Sigmoid colon (tissue), 4 donors: ENCODE results near the gene BRD3.

ENCODE experiments used
- CTCF ChIP-seq, 4 experiments: fragments of 450-650 bp in 3 of 4; fragments of 200-600 bp in 1 of 4; IDR thresholded peaks; one replicate each; pipeline ENCODE4 v1.5.1; 2016 to 2019; ENCODE audit warnings: antibody characterized with exemption in 4 of 4, mild to moderate bottlenecking in 3 of 4, moderate library complexity in 2 of 4
- POLR2A ChIP-seq, 2 donors: fragments of 450-650 bp; IDR thresholded peaks; one replicate each; pipeline ENCODE4 v1.6.1; 2016; ENCODE audit warnings: antibody characterized with exemption in 2 of 2, mild to moderate bottlenecking in 2 of 2, moderate library complexity in 2 of 2
- POLR2AphosphoS5 ChIP-seq, 4 donors: sonication (generic); formaldehyde crosslinking; IDR thresholded peaks; one replicate each; pipeline ENCODE4 v1.6.1; 2017; ENCODE audit warnings: antibody characterized with exemption in 4 of 4

DNA sequence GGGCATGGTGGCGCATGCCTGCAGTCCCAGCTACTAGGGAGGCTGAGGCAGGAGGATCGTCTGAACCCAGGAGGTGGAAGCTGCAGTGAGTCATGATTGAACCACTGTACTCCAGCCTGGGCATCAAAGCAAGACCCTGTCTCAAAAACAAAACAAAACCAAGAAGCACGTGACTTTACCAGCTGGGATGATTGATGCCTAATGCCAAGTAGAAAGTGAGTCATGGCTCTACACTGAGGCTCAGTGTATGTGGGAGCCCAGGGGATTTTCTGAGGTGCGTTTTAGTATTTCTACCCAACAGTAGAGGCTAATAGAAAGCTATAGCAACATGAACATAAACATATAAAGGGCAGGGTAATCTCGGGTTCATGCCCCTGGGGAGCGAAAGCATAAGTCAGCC lies 56.4 kb downstream of the BRD3 start:
- TF ChIP-seq CTCF (IDR thresholded peaks at IDR 0.05) (no peak), POLR2A (IDR thresholded peaks at IDR 0.05) (no peak), POLR2AphosphoS5 (IDR thresholded peaks at IDR 0.05) (no peak)
